HepG2 (cell line): ENCODE data around the gene KRT7. TPM values are rescaled to one million over a fixed set of nuclear protein-coding genes. Genes with fewer than 3 reads are reported as not detected.

ENCODE experiments used
- ATAC-seq: fragments of 200-7000 bp; cut with Tn5 transposase; 3 replicates; pipeline ENCODE4 v1.9.1; 2020; ENCODE audit warnings: mild to moderate bottlenecking, moderate library complexity
- BruUV-seq: library from RNA; stranded (reverse); fragments of 400-500 nt; replicated peaks from 2 replicates; lab custom pipeline; 2021; lab: Mats Ljungman, UMichigan
- CTCF ChIA-PET: fragments of 300-600 bp; formaldehyde crosslinking; extraction: SDS; loops from one replicate; lab custom pipeline; 2021; ENCODE audit warnings: low total read pairs, inconsistent platforms, low intra/inter-chr PET ratio; lab: Yijun Ruan, JAX
- POLR2A ChIA-PET: fragments of 350-600 bp; sonication (Branson Sonifier 250); formaldehyde crosslinking; loops from one replicate; lab custom pipeline; 2020; ENCODE audit warnings: antibody characterized with exemption, inconsistent platforms; lab: Yijun Ruan, JAX
- DNase-seq: peaks from one replicate; pipeline ENCODE4 v3.0.0-alpha.2; 2015; ENCODE audit warnings: low spot score
- FAIRE-seq: peaks from 3 replicates; lab custom pipeline; 2011; peaks lifted over from hg19 to GRCh38; lab: Jason Lieb, UNC
- H2AFZ ChIP-seq: one replicate; pipeline ENCODE4 v1.6.1; 2011; ENCODE audit warnings: low read length, inconsistent platforms
- H3K27ac ChIP-seq: fragments of 300-600 bp; 3 replicates; pipeline ENCODE4 v1.8.0; 2011; ENCODE audit warnings: mixed run types, mild to moderate bottlenecking, mixed read lengths, low read length, inconsistent platforms; ENCODE audit not compliant: insufficient read depth; ENCODE audit errors: extremely low read length
- H3K27me3 ChIP-seq, 2 experiments: fragments of 200-600 bp in 1 of 2; 2 replicates in 1 of 2; 3 replicates in 1 of 2; pipeline versions ENCODE4 v1.6.0 to v1.8.0; 2011; ENCODE audit warnings: low read length in 2 of 2, mild to moderate bottlenecking in 2 of 2, moderate library complexity in 2 of 2, inconsistent platforms in 1 of 2; ENCODE audit not compliant: insufficient read depth in 2 of 2, control insufficient read depth in 1 of 2
- H3K36me3 ChIP-seq, 2 experiments: fragments of 200-600 bp in 1 of 2; replicated peaks in 1 of 2; 2 replicates in 1 of 2; 3 replicates in 1 of 2; pipeline versions ENCODE4 v1.5.1 to v1.8.0; 2011; ENCODE audit warnings: low read length in 2 of 2, inconsistent platforms in 1 of 2; ENCODE audit not compliant: insufficient read depth in 2 of 2, control insufficient read depth in 1 of 2
- H3K4me1 ChIP-seq: 2 replicates; pipeline ENCODE4 v1.5.1; 2012; ENCODE audit warnings: low read length, inconsistent platforms; ENCODE audit not compliant: insufficient read depth
- H3K4me2 ChIP-seq: 2 replicates; pipeline ENCODE4 v1.6.0; 2011; ENCODE audit warnings: low read depth, low read length, inconsistent platforms
- H3K4me3 ChIP-seq, 3 experiments: fragments of 200-600 bp in 1 of 3; sonication (generic), shearing (Covaris generic) in 1 of 3; replicated peaks in 1 of 3; 2 replicates each; pipeline ENCODE4 v1.5.1; 2011 to 2016; ENCODE audit warnings: low read length in 3 of 3, inconsistent platforms in 2 of 3, low read depth in 2 of 3, mild to moderate bottlenecking in 2 of 3, control low read depth in 1 of 3, mixed read lengths in 1 of 3; ENCODE audit not compliant: insufficient read depth in 1 of 3
- H3K79me2 ChIP-seq: one replicate; pipeline ENCODE4 v1.6.1; 2011; ENCODE audit warnings: low read length, inconsistent platforms; ENCODE audit not compliant: insufficient read depth
- H3K9ac ChIP-seq: 2 replicates; pipeline ENCODE4 v1.6.0; 2011; ENCODE audit warnings: mild to moderate bottlenecking, low read depth, low read length, inconsistent platforms; ENCODE audit not compliant: insufficient read depth
- H3K9me3 ChIP-seq: 2 replicates; pipeline ENCODE4 v1.5.1; 2012; ENCODE audit warnings: mild to moderate bottlenecking, low read length
- H4K20me1 ChIP-seq: 2 replicates; pipeline ENCODE4 v1.6.0; 2011; ENCODE audit warnings: inconsistent platforms, mild to moderate bottlenecking, low read length, moderate library complexity; ENCODE audit not compliant: insufficient read depth
- MEF2D ChIP-seq: sonication (generic); formaldehyde crosslinking; IDR thresholded peaks from 2 replicates; pipeline ENCODE4 v1.5.1; 2020; ENCODE audit warnings: mild to moderate bottlenecking, missing genetic modification reagents
- MIER2 ChIP-seq: IDR thresholded peaks from 2 replicates; pipeline ENCODE4 v1.6.1; 2016; ENCODE audit warnings: missing biosample characterization, missing genetic modification reagents
- SOX5 ChIP-seq: IDR thresholded peaks from 2 replicates; pipeline ENCODE4 v1.6.1; 2016; ENCODE audit warnings: borderline replicate concordance
- THYN1 ChIP-seq: sonication (generic); formaldehyde crosslinking; IDR thresholded peaks from 2 replicates; pipeline ENCODE4 v1.8.1; 2023; ENCODE audit warnings: low read depth, mild to moderate bottlenecking, moderate library complexity, missing genetic modification reagents, borderline replicate concordance
- YEATS4 ChIP-seq: sonication (generic); formaldehyde crosslinking; IDR thresholded peaks from 2 replicates; pipeline ENCODE4 v1.4.0; 2020; ENCODE audit warnings: missing genetic modification reagents, borderline replicate concordance
- ZBTB21 ChIP-seq: sonication (generic); formaldehyde crosslinking; IDR thresholded peaks from 2 replicates; pipeline ENCODE4 v1.4.0; 2020; ENCODE audit warnings: missing genetic modification reagents
- ZNF12 ChIP-seq: sonication (generic); formaldehyde crosslinking; IDR thresholded peaks from 2 replicates; pipeline ENCODE4 v1.5.0; 2020; ENCODE audit warnings: missing genetic modification reagents
- ZNF619 ChIP-seq: sonication (generic); formaldehyde crosslinking; IDR thresholded peaks from 2 replicates; pipeline ENCODE4 v1.4.0; 2020; ENCODE audit warnings: mild to moderate bottlenecking, missing genetic modification reagents
- WGBS: methylation state at CpG from one replicate; pipeline ENCODE4 v1.1.6; 2017; ENCODE audit warnings: low lambda C conversion rate; 5-methylcytosine and 5-hydroxymethylcytosine counted together
- in situ Hi-C: cut with HindIII; loops from 2 replicates; pipeline ENCODE4 v1.10.0; 2017; ENCODE audit warnings: low pct_unique_long_range_greater_than_20kb; ENCODE audit not compliant: extremely low pct_ligation_motif_present
- intact Hi-C: fragments of 100-400 bp; cut with micrococcal nuclease; formaldehyde crosslinking; loops from one replicate; pipeline ENCODE4 v1.10.0; 2022; ENCODE audit not compliant: unreplicated experiment
- polyA plus RNA-seq, 8 experiments: library from polyadenylated mRNA; depleted of rRNA in 3 of 8; stranded (reverse) in 7 of 8; unstranded in 1 of 8; fragments of >200 nt; fragmentation: Illumina TruSeq in 4 of 8; extraction: Trizol in 4 of 8; gene quantifications; 2 replicates each; pipeline versions ENCODE4 v1.2.1 to v1.2.3, GENCODE V29; 2011 to 2016; ENCODE audit warnings: low read depth in 4 of 8, missing spikeins in 1 of 8, mixed read lengths in 1 of 8; ENCODE audit not compliant: insufficient read depth in 1 of 8
- total RNA-seq, 5 experiments: library from RNA; depleted of rRNA; stranded (reverse); fragments of >200 nt; fragmentation: Illumina TruSeq; extraction: Trizol; gene quantifications; 2 replicates each; pipeline ENCODE4 v1.2.3, GENCODE V29; 2016; ENCODE audit warnings: low read depth in 1 of 5
- TF ChIP-seq, protein P1 (sequence below): sonication (generic); formaldehyde crosslinking; IDR thresholded peaks from 2 replicates; pipeline ENCODE4 v1.8.0; 2022; ENCODE audit warnings: low read depth, missing genetic modification reagents
- TF ChIP-seq, protein P2 (sequence below): sonication (generic); formaldehyde crosslinking; IDR thresholded peaks from 2 replicates; pipeline ENCODE4 v1.4.0; 2020; ENCODE audit warnings: missing genetic modification reagents
- TF ChIP-seq, protein P3 (sequence below): sonication (generic); formaldehyde crosslinking; IDR thresholded peaks from 2 replicates; pipeline ENCODE4 v1.5.0; 2020; ENCODE audit warnings: mild to moderate bottlenecking, missing genetic modification reagents, moderate library complexity
- TF ChIP-seq, protein P4 (sequence below): sonication (generic); formaldehyde crosslinking; IDR thresholded peaks from 2 replicates; pipeline ENCODE4 v1.4.0; 2020; ENCODE audit warnings: missing genetic modification reagents

Gene KRT7
- total and polyA plus RNA-seq, 2 of the 13 experiments (the other 11 are each of a cell fraction or from before 2014, with no cell fraction given): 0.83 TPM; not detected in 1

DNA sequence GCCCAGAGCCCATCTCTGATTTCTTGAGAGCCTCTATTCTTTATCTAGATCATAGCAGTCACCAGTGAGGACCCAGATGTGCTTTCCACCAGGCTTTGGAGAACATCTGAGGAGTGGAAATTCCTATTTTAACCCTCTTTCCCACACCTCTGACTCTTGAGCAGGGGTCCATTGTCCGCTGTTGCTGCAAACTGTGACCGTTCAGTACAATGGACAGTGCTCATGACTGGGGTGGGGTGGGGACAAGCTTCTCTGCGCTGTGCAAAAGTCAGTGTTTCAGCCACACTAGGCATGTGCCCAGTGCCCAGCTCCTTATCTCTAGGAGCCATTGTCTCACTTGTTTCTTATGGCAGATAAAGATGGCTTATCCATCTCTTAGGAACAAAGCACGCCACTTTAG lies 16.9 kb upstream of the KRT7 start (continued):
- TF ChIP-seq, protein P1, sequence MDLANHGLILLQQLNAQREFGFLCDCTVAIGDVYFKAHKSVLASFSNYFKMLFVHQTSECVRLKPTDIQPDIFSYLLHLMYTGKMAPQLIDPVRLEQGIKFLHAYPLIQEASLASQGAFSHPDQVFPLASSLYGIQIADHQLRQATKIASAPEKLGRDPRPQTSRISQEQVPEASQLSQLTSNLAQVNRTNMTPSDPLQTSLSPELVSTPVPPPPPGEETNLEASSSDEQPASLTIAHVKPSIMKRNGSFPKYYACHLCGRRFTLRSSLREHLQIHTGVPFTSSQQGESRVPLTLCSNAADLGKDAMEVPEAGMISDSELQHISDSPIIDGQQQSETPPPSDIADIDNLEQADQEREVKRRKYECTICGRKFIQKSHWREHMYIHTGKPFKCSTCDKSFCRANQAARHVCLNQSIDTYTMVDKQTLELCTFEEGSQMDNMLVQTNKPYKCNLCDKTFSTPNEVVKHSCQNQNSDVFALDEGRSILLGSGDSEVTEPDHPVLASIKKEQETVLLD (CRISPR knock-in tag): no peak
- no peak for TF ChIP-seq ZNF619 (CRISPR knock-in tag)
- TF ChIP-seq MIER2 (CRISPR knock-in tag): peak; percentile 86

DNA sequence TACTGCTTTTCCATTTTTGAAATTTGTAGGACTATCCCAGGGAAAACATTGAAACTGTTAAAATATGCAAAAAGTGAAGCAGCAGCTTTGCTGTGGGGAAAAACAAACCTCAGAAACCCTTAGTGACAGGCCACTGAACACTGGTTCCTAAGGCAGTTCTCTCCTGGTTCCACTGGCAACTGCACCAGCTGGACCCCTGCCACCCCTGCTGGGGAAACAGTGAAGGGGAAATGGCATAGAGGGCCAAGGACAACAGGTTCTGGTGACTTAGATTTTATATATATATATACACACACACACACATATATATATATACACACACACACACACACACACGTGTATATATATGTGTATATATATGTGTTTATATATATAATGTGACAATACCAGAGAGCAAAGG lies 16.2 kb upstream of the KRT7 start:
- H3K79me2 ChIP-seq: no peaks in the 10 kb centered on the region
- no peak overlapping the region for H3K4me2 ChIP-seq
- no peaks in the 10 kb centered on the region for H3K4me1 ChIP-seq
- in situ Hi-C loops: no loop called here
- 0% methylated on average over 1 of the region's 1 CpG for WGBS
- no peak overlapping the region for H3K27ac ChIP-seq
- H3K9ac ChIP-seq: no peak overlapping the region
- no peak overlapping the region for H3K4me3 ChIP-seq
- FAIRE-seq (no peak), DNase-seq (no peak), ATAC-seq (no peak)
- H2AFZ ChIP-seq: no peak overlapping the region
- H3K27me3 ChIP-seq: peaks cover 0 to under 1% of the 10 kb centered on the region in 2 experiments; a peak in 1 of 5 replicates
- BruUV-seq: no TSS peak
- ChIA-PET POLR2A (no interaction called here), CTCF (no interaction called here)
- H3K9me3 ChIP-seq: no peaks in the 10 kb centered on the region
- H3K36me3 ChIP-seq: no peaks in the 10 kb centered on the region
- H4K20me1 ChIP-seq: no peaks in the 10 kb centered on the region
- intact Hi-C loops: no loop called here
- TF ChIP-seq SOX5 (no peak), YEATS4 (CRISPR knock-in tag) (no peak), MEF2D (CRISPR knock-in tag) (no peak), ZBTB21 (CRISPR knock-in tag) (no peak), THYN1 (CRISPR knock-in tag) (no peak), ZNF12 (CRISPR knock-in tag) (no peak)
- TF ChIP-seq, protein P2, sequence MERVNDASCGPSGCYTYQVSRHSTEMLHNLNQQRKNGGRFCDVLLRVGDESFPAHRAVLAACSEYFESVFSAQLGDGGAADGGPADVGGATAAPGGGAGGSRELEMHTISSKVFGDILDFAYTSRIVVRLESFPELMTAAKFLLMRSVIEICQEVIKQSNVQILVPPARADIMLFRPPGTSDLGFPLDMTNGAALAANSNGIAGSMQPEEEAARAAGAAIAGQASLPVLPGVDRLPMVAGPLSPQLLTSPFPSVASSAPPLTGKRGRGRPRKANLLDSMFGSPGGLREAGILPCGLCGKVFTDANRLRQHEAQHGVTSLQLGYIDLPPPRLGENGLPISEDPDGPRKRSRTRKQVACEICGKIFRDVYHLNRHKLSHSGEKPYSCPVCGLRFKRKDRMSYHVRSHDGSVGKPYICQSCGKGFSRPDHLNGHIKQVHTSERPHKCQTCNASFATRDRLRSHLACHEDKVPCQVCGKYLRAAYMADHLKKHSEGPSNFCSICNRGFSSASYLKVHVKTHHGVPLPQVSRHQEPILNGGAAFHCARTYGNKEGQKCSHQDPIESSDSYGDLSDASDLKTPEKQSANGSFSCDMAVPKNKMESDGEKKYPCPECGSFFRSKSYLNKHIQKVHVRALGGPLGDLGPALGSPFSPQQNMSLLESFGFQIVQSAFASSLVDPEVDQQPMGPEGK: no peak
- TF ChIP-seq, protein P3, sequence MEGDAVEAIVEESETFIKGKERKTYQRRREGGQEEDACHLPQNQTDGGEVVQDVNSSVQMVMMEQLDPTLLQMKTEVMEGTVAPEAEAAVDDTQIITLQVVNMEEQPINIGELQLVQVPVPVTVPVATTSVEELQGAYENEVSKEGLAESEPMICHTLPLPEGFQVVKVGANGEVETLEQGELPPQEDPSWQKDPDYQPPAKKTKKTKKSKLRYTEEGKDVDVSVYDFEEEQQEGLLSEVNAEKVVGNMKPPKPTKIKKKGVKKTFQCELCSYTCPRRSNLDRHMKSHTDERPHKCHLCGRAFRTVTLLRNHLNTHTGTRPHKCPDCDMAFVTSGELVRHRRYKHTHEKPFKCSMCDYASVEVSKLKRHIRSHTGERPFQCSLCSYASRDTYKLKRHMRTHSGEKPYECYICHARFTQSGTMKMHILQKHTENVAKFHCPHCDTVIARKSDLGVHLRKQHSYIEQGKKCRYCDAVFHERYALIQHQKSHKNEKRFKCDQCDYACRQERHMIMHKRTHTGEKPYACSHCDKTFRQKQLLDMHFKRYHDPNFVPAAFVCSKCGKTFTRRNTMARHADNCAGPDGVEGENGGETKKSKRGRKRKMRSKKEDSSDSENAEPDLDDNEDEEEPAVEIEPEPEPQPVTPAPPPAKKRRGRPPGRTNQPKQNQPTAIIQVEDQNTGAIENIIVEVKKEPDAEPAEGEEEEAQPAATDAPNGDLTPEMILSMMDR: no peak
- TF ChIP-seq, protein P4, sequence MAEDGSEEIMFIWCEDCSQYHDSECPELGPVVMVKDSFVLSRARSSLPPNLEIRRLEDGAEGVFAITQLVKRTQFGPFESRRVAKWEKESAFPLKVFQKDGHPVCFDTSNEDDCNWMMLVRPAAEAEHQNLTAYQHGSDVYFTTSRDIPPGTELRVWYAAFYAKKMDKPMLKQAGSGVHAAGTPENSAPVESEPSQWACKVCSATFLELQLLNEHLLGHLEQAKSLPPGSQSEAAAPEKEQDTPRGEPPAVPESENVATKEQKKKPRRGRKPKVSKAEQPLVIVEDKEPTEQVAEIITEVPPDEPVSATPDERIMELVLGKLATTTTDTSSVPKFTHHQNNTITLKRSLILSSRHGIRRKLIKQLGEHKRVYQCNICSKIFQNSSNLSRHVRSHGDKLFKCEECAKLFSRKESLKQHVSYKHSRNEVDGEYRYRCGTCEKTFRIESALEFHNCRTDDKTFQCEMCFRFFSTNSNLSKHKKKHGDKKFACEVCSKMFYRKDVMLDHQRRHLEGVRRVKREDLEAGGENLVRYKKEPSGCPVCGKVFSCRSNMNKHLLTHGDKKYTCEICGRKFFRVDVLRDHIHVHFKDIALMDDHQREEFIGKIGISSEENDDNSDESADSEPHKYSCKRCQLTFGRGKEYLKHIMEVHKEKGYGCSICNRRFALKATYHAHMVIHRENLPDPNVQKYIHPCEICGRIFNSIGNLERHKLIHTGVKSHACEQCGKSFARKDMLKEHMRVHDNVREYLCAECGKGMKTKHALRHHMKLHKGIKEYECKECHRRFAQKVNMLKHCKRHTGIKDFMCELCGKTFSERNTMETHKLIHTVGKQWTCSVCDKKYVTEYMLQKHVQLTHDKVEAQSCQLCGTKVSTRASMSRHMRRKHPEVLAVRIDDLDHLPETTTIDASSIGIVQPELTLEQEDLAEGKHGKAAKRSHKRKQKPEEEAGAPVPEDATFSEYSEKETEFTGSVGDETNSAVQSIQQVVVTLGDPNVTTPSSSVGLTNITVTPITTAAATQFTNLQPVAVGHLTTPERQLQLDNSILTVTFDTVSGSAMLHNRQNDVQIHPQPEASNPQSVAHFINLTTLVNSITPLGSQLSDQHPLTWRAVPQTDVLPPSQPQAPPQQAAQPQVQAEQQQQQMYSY (CRISPR knock-in tag): no peak
